ENCODE data around the gene ALG5.

GRCh38 chr13:37011002-37011401 is 11.9 kb upstream of the ALG5 start:
- TF ChIP-seq CTCF (IDR thresholded peaks at IDR 0.05) (no peak), POLR2A (IDR thresholded peaks at IDR 0.05) (no peak), POLR2AphosphoS5 (IDR thresholded peaks at IDR 0.05) (no peak), EP300 (IDR thresholded peaks at IDR 0.05) (no peak)

All from sigmoid colon (tissue), 4 donors.